ENCODE results near the gene HHAT.

Gene HHAT

GRCh38 chr1:210703593-210703992, 374.9 kb downstream of the HHAT start:
- DNase-seq (ENCODE audit: low read depth in 2 of 3, low spot score in 2 of 3): no peak

DNA sequence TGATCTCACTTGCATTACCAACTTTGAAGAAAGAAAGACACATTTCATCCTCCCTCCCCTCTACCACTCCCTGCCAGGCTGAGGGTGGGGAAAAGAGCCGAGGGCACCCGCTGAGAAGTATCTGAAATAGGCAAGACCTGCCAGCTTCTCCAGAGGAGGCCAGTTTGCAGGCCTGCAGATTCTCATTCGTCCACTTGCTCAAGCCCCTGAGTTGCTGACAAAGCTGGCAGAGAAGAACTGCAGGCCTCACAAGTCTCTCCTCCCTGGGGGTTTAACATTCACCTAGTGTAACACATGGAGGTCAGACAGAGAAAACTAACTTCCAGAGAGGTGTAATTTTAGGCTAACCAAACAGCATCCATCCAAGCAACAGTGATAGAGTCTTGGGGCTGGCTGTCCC, 376.4 kb downstream of the HHAT start:
- DNase-seq (ENCODE audit: low read depth in 2 of 3, low spot score in 2 of 3): no peak

DNA sequence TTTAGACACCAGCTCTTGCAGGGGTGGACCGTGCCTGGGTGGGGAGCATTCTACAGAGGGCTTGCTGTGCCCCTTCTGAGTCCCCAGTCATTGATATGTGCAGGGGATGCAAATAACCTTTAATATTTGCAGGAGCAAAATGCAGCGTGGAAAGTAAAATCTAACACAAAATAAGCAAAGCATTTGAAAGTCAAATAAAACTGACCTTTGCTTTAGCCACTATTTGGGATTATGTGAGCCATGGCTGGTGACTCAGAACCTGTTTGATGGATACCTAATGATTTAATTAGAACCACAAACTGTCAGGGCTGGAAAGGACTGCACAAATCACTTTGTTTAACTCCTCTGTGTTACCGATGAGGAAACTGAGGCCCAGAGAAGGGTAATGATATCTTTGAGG, 377.5 kb downstream of the HHAT start:
- no peak for DNase-seq (ENCODE audit: low read depth in 2 of 3, low spot score in 2 of 3)

- DNase-seq (ENCODE audit: low read depth in 2 of 3, low spot score in 2 of 3): no peak
Measured at GRCh38 chr1:210707300-210708240, 378.9 kb downstream of the HHAT start.

GRCh38 chr1:210709701-210710100, 381.0 kb downstream of the HHAT start:
- no peak for DNase-seq (ENCODE audit: low read depth in 2 of 3, low spot score in 2 of 3)

DNA sequence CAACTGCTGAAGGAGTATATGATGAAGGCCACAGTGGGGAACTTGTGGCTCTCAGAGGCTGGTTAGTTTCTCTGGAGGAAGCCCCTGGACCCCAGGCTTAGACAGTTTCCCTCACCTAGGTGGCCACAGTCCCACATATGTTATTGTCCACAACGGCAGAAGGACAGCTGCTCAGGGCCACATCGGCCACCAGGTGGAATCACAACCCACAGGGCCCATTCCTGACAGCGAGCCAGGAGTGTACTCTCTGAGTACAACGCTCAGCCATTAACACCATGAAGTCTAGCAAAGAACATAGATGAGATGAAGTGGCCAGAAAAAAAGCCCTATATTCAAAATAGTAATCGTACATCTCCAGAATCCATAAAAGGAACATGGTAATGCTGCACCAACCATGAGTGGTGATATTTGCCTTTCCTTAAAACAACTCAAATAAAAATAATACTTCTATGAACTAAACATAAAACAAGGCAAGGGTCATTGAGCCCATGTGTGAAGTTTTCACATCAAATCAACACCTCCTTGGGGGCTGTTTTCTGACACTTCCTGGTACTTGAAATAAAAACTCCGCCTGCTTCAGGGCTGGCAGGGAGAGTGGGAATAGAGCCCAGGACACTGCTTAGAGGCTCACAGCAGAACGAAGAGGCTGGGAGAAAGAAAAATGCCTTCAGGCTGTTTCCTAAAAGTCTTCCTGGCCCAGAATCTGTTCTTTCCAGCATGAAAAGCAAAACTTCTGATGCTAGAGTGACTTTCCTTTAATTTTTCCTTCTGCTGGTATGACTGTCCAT, 383.3 kb downstream of the HHAT start:
- DNase-seq (ENCODE audit: low read depth in 2 of 3, low spot score in 2 of 3): no peak

- DNase-seq (ENCODE audit: low read depth in 2 of 3, low spot score in 2 of 3): no peak
Measured at GRCh38 chr1:210715072-210715471, 386.4 kb downstream of the HHAT start.

DNA sequence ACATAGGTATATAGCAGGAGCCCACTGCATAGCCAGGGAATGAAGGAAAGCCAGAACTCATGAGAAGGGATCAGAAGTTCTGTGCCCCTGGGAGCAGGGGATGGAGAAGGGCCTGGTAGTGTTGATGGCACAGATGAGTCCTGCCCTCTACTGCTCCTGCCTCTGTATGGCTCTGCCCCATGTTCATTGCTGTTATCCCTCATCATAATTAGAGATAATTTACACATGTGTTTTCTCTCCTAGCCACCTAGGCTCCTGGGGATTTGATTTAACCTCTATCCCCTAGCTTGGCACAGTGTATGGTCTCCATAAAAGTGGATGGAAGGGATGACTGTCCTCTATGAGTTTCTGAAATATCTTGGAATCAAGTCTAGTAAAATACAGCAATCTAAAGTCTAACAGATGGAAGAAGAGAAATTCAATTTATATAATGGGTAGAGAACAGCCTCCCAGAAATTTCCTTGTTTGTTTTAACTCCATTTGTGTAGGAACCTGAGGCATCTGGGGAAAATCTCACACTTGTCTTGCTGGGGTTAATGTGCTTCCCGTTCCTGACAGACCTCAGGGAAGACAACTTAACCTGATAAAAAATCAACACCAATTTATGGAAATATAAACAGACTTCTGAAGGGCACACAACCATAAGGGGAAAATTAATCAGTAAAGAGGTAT, 393.8 kb downstream of the HHAT start:
- no peak for DNase-seq (ENCODE audit: low read depth in 2 of 3, low spot score in 2 of 3)

DNA sequence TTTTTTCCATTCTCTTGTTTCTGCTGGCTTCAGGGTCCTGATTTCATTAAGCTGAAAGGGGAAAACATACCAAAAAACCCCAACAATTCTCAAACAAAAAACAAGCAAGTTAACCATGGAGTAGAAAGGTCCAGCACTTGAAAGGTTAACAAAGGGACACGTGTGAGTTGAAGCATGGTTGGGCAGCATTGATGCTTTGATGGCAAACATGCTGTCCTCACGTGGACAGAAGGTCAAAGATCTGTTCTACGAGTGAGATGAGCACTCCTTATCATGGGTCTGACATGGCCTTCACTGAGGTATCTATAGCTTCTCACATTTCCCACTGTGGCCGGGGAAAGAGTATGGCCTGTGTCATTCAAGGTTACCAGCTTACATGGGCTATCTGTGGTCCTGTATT, 394.9 kb downstream of the HHAT start:
- no peak for DNase-seq (ENCODE audit: low read depth in 2 of 3, low spot score in 2 of 3)

GRCh38 chr1:210724768-210725167, 396.1 kb downstream of the HHAT start:
- no peak for DNase-seq (ENCODE audit: low read depth in 2 of 3, low spot score in 2 of 3)

Data from activated CD8-positive, alpha-beta memory T cell treated with anti-CD3 and anti-CD28 coated beads for 48 hours (primary cell).